NCI-H2171 (cell line): ENCODE measurements around the gene NPL.
A peak's percentile ranks its signal among the peaks of the same experiment; 100 is the strongest.

Experiments used
- DNase-seq: peaks from one replicate; lab custom pipeline; 2025; lab: John Stamatoyannopoulos, UW

Gene NPL

GRCh38 chr1:182789138-182790076 lies at the start of gene NPL:
NPL (plus strand) TSS chr1:182789773; CDS start chr1:182794372, 4,599 bp downstream.
- peak; percentile 68 for DNase-seq

- DNase-seq = no peak
These were observed 49.5 kb upstream of the NPL start for GRCh38 chr1:182740120-182740519.

GRCh38 chr1:182742780-182743179 lies 46.8 kb upstream of the NPL start:
- DNase-seq = no peak

GRCh38 chr1:182752077-182752988 lies 37.2 kb upstream of the NPL start:
- DNase-seq = no peak

GRCh38 chr1:182754087-182754486 lies 35.5 kb upstream of the NPL start:
- DNase-seq = no peak

- no peak for DNase-seq
These were observed 34.8 kb upstream of the NPL start for GRCh38 chr1:182754543-182755314.

GRCh38 chr1:182755632-182756031 lies 33.9 kb upstream of the NPL start:
- no peak for DNase-seq

- DNase-seq = no peak
These were observed 33.1 kb upstream of the NPL start for GRCh38 chr1:182756423-182756822.

GRCh38 chr1:182761396-182762395 lies 27.9 kb upstream of the NPL start:
- DNase-seq = no peak

- no peak for DNase-seq
These were observed 27.0 kb upstream of the NPL start for GRCh38 chr1:182762536-182762935.

GRCh38 chr1:182764029-182764727 lies 25.4 kb upstream of the NPL start:
- no peak for DNase-seq

GRCh38 chr1:182765391-182765790 lies 24.2 kb upstream of the NPL start:
- DNase-seq = no peak

- no peak for DNase-seq
These were observed 23.5 kb upstream of the NPL start for GRCh38 chr1:182766050-182766449.

- DNase-seq = no peak
These were observed 22.5 kb upstream of the NPL start for GRCh38 chr1:182766881-182767645.

GRCh38 chr1:182768963-182769362 lies 20.6 kb upstream of the NPL start:
- no peak for DNase-seq

GRCh38 chr1:182770232-182770631 lies 19.3 kb upstream of the NPL start:
- DNase-seq = no peak

GRCh38 chr1:182771187-182771984 lies 18.2 kb upstream of the NPL start:
- DNase-seq = no peak

GRCh38 chr1:182777386-182777785 lies 12.2 kb upstream of the NPL start:
- no peak for DNase-seq
